Neural cell (in vitro differentiated cells): ENCODE measurements around the gene CHCT1. TPM values are rescaled to one million over a fixed set of nuclear protein-coding genes. Genes with fewer than 3 reads are reported as not detected.

Experiments
- H2AFZ ChIP-seq: fragments of 200-600, 300-800 bp; sonication (generic), shearing (Covaris generic); 2 replicates; pipeline ENCODE4 v1.6.0; 2014; ENCODE audit warnings: low read depth, mild to moderate bottlenecking, antibody characterized with exemption, low read length, moderate library complexity
- H3F3A ChIP-seq: fragments of 200-600 bp; shearing (Covaris generic); 2 replicates; pipeline ENCODE4 v1.6.1; 2016; ENCODE audit warnings: mild to moderate bottlenecking, moderate library complexity, mixed read lengths, antibody characterized with exemption, low read length; ENCODE audit not compliant: insufficient read depth, poor library complexity, severe bottlenecking
- H3K27ac ChIP-seq: fragments of 200-600, 300-800 bp; sonication (generic), shearing (Covaris generic); 2 replicates; pipeline ENCODE4 v1.5.1; 2014; ENCODE audit warnings: mild to moderate bottlenecking, low read length, moderate library complexity
- H3K27me3 ChIP-seq: fragments of 300-800, 200-600 bp; sonication (generic), shearing (Covaris generic); 2 replicates; pipeline ENCODE4 v1.6.0; 2014; ENCODE audit warnings: mild to moderate bottlenecking, low read depth, low read length, moderate library complexity; ENCODE audit not compliant: insufficient read depth
- H3K36me3 ChIP-seq: fragments of 300-800, 200-600 bp; sonication (generic), shearing (Covaris generic); 2 replicates; pipeline ENCODE4 v1.5.1; 2014; ENCODE audit warnings: mild to moderate bottlenecking, antibody characterized with exemption, low read length, moderate library complexity; ENCODE audit not compliant: insufficient read depth
- H3K4me2 ChIP-seq: fragments of 300-800, 200-600 bp; sonication (generic), shearing (Covaris generic); 2 replicates; pipeline ENCODE4 v1.6.0; 2014; ENCODE audit warnings: mild to moderate bottlenecking, low read length
- H3K4me3 ChIP-seq: fragments of 300-800, 200-600 bp; sonication (generic), shearing (Covaris generic); 2 replicates; pipeline ENCODE4 v1.5.1; 2014; ENCODE audit warnings: mild to moderate bottlenecking, low read length, moderate library complexity
- H3K79me2 ChIP-seq: fragments of 200-600 bp; shearing (Covaris generic); replicated peaks from 2 replicates; pipeline ENCODE4 v1.6.0; 2014; ENCODE audit warnings: mild to moderate bottlenecking, low read length, moderate library complexity; ENCODE audit not compliant: insufficient read depth
- H3K9ac ChIP-seq: fragments of 300-800, 200-600 bp; sonication (generic), shearing (Covaris generic); 2 replicates; pipeline ENCODE4 v1.6.1; 2016; ENCODE audit warnings: mild to moderate bottlenecking, low read length, mixed read lengths
- H3K9me2 ChIP-seq: fragments of 200-600 bp; shearing (Covaris generic); 2 replicates; pipeline ENCODE4 v1.6.1; 2016; ENCODE audit warnings: mild to moderate bottlenecking, low read length, mixed read lengths; ENCODE audit not compliant: insufficient read depth
- H3K9me3 ChIP-seq: fragments of 200-600, 300-800 bp; sonication (generic), shearing (Covaris generic); 2 replicates; pipeline ENCODE4 v1.6.1; 2016; ENCODE audit warnings: mild to moderate bottlenecking, mixed run types, low read length, moderate library complexity, mixed read lengths
- H4K20me1 ChIP-seq: fragments of 200-600 bp; shearing (Covaris generic); 2 replicates; pipeline ENCODE4 v1.6.1; 2016; ENCODE audit warnings: mild to moderate bottlenecking, mixed run types; ENCODE audit not compliant: insufficient read depth
- CTCF ChIP-seq: fragments of 450-650 bp; IDR thresholded peaks from 2 replicates; pipeline ENCODE4 v1.5.1; 2014; ENCODE audit warnings: antibody characterized with exemption, mild to moderate bottlenecking, moderate library complexity; ENCODE audit not compliant: poor library complexity, severe bottlenecking
- EP300 ChIP-seq: fragments of 450-650 bp; conservative IDR thresholded peaks from 2 replicates; pipeline ENCODE4 v1.6.1; 2014; ENCODE audit warnings: antibody characterized with exemption, mild to moderate bottlenecking, moderate library complexity; ENCODE audit not compliant: poor library complexity, severe bottlenecking
- EZH2 ChIP-seq: fragments of 200-600, 300-800 bp; shearing (Covaris generic), sonication (generic); IDR thresholded peaks from 2 replicates; pipeline ENCODE4 v1.6.1; 2014; ENCODE audit warnings: antibody characterized with exemption, low read length, borderline replicate concordance, mild to moderate bottlenecking; ENCODE audit not compliant: insufficient read depth, poor library complexity, severe bottlenecking
- MXI1 ChIP-seq: fragments of 450-650 bp; conservative IDR thresholded peaks from 2 replicates; pipeline ENCODE4 v1.6.1; 2014; ENCODE audit warnings: antibody characterized with exemption, mild to moderate bottlenecking; ENCODE audit not compliant: poor library complexity, severe bottlenecking
- POLR2AphosphoS5 ChIP-seq: IDR thresholded peaks from 2 replicates; pipeline ENCODE4 v1.6.1; 2012
- RAD21 ChIP-seq: fragments of 450-650 bp; conservative IDR thresholded peaks from 2 replicates; pipeline ENCODE4 v1.6.1; 2014; ENCODE audit warnings: antibody characterized with exemption, mild to moderate bottlenecking, moderate library complexity
- REST ChIP-seq: IDR thresholded peaks from 2 replicates; pipeline ENCODE4 v1.6.1; 2012; ENCODE audit warnings: borderline replicate concordance
- SMC3 ChIP-seq: fragments of 450-650 bp; conservative IDR thresholded peaks from 2 replicates; pipeline ENCODE4 v1.6.1; 2014; ENCODE audit warnings: antibody characterized with exemption, mild to moderate bottlenecking, moderate library complexity; ENCODE audit not compliant: poor library complexity
- TAF1 ChIP-seq: IDR thresholded peaks from 2 replicates; pipeline ENCODE4 v1.6.1; 2012; ENCODE audit warnings: low read depth
- polyA plus RNA-seq: library from polyadenylated mRNA; depleted of rRNA; stranded (reverse); fragments of >200 nt; gene quantifications from 2 replicates; pipeline ENCODE4 v1.2.3, GENCODE V29; 2014

Gene CHCT1
- polyA plus RNA-seq, 1 donor from 2014 or later = not detected

- Histone ChIP-seq H3K27me3 (no peaks in the 10 kb centered on the region), H3F3A (no peaks in the 10 kb centered on the region), H3K36me3 (no peaks in the 10 kb centered on the region), H3K9me2 (no peaks in the 10 kb centered on the region), H3K9me3 (no peaks in the 10 kb centered on the region), H3K4me3 (no peak overlapping the region), H3K9ac (no peak overlapping the region), H2AFZ (no peak overlapping the region), H3K79me2 (no peaks in the 10 kb centered on the region), H3K27ac (no peak overlapping the region), H4K20me1 (no peaks in the 10 kb centered on the region), H3K4me2 (no peak overlapping the region)
- no peak for TF ChIP-seq MXI1
Observed at GRCh38 chr17:60403962-60404361, 18.3 kb upstream of the CHCT1 start.

- Histone ChIP-seq H3K9me2 (no peaks in the 10 kb centered on the region), H3F3A (no peaks in the 10 kb centered on the region), H3K27me3 (no peaks in the 10 kb centered on the region), H3K9me3 (no peaks in the 10 kb centered on the region), H2AFZ (no peak overlapping the region), H3K9ac (no peak overlapping the region), H3K36me3 (no peaks in the 10 kb centered on the region), H3K27ac (no peak overlapping the region), H3K4me3 (no peak overlapping the region), H3K79me2 (no peaks in the 10 kb centered on the region), H4K20me1 (no peaks in the 10 kb centered on the region), H3K4me2 (no peak overlapping the region)
- TF ChIP-seq MXI1 (no peak), EZH2 (no peak), POLR2AphosphoS5 (no peak), CTCF (no peak), SMC3 (no peak), RAD21 (no peak), EP300 (no peak), REST (no peak), TAF1 (no peak)
Observed at GRCh38 chr17:60406887-60407286, 15.4 kb upstream of the CHCT1 start.

GRCh38 chr17:60410001-60410400 lies 12.3 kb upstream of the CHCT1 start:
- H3K79me2 ChIP-seq = no peaks in the 10 kb centered on the region
- no peaks in the 10 kb centered on the region for H4K20me1 ChIP-seq
- H3K9me3 ChIP-seq = no peaks in the 10 kb centered on the region
- no peaks in the 10 kb centered on the region for H3K27me3 ChIP-seq
- TF ChIP-seq RAD21 (no peak), SMC3 (no peak), EZH2 (no peak), CTCF (no peak), EP300 (no peak), POLR2AphosphoS5 (no peak), TAF1 (no peak), REST (no peak), MXI1 (no peak)
- H3K9me2 ChIP-seq = no peaks in the 10 kb centered on the region
- H3K36me3 ChIP-seq = no peaks in the 10 kb centered on the region
- no peak overlapping the region for H3K4me2 ChIP-seq
- H3K4me3 ChIP-seq = no peak overlapping the region
- no peak overlapping the region for H3K27ac ChIP-seq
- H3F3A ChIP-seq = no peaks in the 10 kb centered on the region
- no peak overlapping the region for H3K9ac ChIP-seq
- no peak overlapping the region for H2AFZ ChIP-seq
